HEK293T (cell line): ENCODE data around the gene MYL12B.
"Not testable (repeated sequence)": the region's sequence is repeated elsewhere in the genome, so short reads cannot be mapped to it uniquely, and the experiment has no call there.

Experiments
- BHLHE40 ChIP-seq: fragments of 450-650 bp; IDR thresholded peaks from 2 replicates; pipeline ENCODE4 v1.6.1; 2016; ENCODE audit warnings: mild to moderate bottlenecking, moderate library complexity, borderline replicate concordance
- ELF4 ChIP-seq: fragments of 450-650 bp; IDR thresholded peaks from 2 replicates; pipeline ENCODE4 v1.6.1; 2017; ENCODE audit warnings: antibody characterized with exemption
- FOXK2 ChIP-seq: fragments of 450-650 bp; IDR thresholded peaks from 2 replicates; pipeline ENCODE4 v1.6.1; 2016; ENCODE audit warnings: mild to moderate bottlenecking
- FOXM1 ChIP-seq: fragments of 450-650 bp; IDR thresholded peaks from 2 replicates; pipeline ENCODE4 v1.6.1; 2017; ENCODE audit warnings: mild to moderate bottlenecking, borderline replicate concordance
- LEF1 ChIP-seq: fragments of 450-650 bp; IDR thresholded peaks from 2 replicates; pipeline ENCODE4 v1.6.1; 2017; ENCODE audit warnings: mild to moderate bottlenecking, borderline replicate concordance
- SP1 ChIP-seq: fragments of 450-650 bp; IDR thresholded peaks from 2 replicates; pipeline ENCODE4 v1.6.1; 2017
- TARDBP ChIP-seq: fragments of 450-650 bp; IDR thresholded peaks from 2 replicates; pipeline ENCODE4 v1.6.1; 2016
- ZNF384 ChIP-seq: fragments of 450-650 bp; IDR thresholded peaks from 2 replicates; pipeline ENCODE4 v1.6.1; 2016
- TF ChIP-seq, protein P1 (sequence below): fragments of 450-650 bp; IDR thresholded peaks from 2 replicates; pipeline ENCODE4 v1.6.1; 2016

DNA sequence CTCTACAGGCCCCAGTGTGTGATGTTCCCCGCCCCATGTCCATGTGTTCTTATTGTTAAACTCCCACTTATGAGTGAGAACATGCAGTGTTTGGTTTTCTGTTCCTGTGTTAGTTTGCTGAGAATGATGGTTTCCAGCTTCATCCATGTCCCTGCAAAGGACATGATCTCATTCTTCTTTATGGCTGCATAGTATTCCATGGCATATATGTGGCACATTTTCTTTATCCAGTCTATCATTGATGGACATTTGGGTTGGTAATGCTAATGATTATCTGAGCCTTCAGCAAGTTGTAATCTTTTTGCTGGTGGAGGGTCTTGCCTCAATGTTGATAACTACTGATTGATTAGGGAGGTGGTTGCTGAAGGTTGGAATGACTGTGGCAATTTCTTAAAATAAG is 53.4 kb downstream of the MYL12B start:
- TF ChIP-seq BHLHE40, ELF4, ZNF384, TARDBP, FOXK2, SP1, LEF1, FOXM1: not testable (repeated sequence)
- TF ChIP-seq, protein P1, sequence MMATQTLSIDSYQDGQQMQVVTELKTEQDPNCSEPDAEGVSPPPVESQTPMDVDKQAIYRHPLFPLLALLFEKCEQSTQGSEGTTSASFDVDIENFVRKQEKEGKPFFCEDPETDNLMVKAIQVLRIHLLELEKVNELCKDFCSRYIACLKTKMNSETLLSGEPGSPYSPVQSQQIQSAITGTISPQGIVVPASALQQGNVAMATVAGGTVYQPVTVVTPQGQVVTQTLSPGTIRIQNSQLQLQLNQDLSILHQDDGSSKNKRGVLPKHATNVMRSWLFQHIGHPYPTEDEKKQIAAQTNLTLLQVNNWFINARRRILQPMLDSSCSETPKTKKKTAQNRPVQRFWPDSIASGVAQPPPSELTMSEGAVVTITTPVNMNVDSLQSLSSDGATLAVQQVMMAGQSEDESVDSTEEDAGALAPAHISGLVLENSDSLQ, result not testable (repeated sequence)
